HG03045 (cell line): ENCODE measurements around the gene CHAF1B.
"Not testable (repeated sequence)": the region's sequence is repeated elsewhere in the genome, so short reads cannot be mapped to it uniquely, and the experiment has no call there.

Experiments used
- ATAC-seq: cut with Tn5 transposase; IDR thresholded peaks from one replicate; pipeline ENCODE4 v1.9.1; 2021; ENCODE audit warnings: mild to moderate bottlenecking, moderate library complexity; ENCODE audit not compliant: unreplicated experiment

CHAF1B gene

GRCh38 chr21:36388096-36388495, 2.9 kb downstream of the CHAF1B start:
- ATAC-seq, result no peak

GRCh38 chr21:36388835-36389234, 3.6 kb downstream of the CHAF1B start:
- no peak for ATAC-seq

DNA sequence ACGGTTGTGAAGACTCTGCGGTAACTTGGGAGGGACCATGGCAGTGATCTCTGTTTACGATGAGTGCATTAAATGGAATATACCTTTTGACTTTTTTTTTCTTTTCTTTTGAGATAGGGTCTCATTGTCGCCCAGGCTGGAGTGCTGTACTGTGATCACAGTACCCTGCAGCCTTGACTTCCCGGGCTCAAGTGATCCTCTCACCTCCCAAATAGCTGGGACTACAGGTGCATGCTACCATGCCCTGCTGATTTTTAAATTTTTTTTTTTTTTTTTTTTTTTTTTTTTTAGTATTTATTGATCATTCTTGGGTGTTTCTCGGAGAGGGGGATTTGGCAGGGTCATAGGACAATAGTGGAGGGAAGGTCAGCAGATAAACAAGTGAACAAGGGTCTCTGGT, 6.5 kb downstream of the CHAF1B start:
- not testable (repeated sequence) for ATAC-seq

DNA sequence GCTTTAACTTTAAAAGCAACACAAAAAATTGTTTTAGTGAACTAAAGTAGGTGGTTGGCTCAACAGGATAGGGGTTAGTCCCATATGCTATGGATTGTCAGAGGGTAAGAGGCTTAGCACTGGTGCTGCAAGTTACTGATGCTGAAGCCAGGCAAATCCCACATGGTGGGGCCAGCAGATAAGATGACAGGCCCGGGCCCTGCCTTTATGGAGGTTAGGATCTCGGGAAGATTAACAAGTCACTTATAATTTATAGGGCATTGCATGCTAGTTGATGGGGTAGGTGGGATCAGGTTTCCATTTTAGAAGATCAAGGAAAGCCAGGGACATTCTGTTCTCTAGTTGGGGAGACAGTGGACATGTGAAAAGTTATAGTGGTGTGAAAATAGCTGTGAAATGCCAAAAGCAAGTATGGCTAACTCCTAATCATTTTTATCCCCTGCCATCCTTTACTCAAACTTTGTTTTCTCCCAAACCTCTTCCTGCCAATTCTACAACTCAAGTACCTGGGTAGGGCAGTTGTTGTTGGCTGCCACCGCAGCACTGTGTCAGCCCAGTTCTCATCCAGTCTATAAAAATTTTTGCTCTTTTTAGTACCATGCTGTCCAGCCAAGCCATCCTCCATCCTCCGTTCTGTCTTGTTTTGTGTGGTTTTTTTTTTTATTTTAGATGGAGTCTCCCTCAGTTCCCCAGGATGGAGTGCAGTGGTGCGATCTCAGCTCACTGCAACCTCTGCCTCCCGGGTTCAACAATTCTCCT, 10.3 kb downstream of the CHAF1B start:
- ATAC-seq, result no peak

DNA sequence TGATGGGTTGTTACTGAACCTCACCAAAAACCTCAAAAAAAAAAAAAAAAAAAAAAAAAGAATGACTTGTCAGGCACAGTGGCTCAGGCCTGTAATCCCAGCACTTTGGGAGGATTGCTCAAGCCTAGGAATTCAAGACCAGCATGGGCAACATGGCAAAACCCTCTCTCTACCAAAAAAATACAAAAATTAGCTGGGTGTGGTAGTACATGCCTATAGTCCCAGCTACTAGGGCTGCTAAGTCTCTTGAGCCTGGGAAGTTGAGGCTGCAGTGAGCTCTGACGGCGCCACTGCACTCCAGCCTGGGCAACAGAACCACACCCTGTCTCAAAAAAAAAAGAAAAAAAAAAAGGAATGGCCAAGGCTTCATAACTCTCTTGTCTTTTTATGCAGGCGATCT, 11.1 kb downstream of the CHAF1B start:
- ATAC-seq, result no peak

- ATAC-seq, result no peak
Observed at GRCh38 chr21:36396971-36397370, 11.8 kb downstream of the CHAF1B start.

- no peak for ATAC-seq
Observed at GRCh38 chr21:36397606-36398005, 12.4 kb downstream of the CHAF1B start.

GRCh38 chr21:36399736-36400135, 14.5 kb downstream of the CHAF1B start:
- ATAC-seq, result not testable (repeated sequence)

DNA sequence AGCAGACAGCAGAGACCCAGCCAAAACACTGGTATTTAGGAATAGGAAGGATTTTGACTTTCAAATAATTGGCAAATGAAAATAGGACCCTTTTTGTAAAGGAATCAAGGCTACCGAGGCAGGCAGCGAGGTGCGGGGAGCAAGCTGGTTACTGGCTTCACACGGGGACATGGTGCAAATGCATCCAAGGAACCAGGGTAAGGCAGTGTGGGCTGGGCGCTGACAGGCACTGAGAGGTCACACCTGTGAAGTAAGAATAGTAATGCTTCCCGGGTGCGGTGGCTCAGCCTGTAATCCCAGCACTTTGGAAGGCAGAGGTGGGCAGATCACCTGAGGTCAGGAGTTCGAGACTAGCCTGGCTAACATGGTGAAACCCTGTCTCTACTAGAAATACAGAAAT, 15.5 kb downstream of the CHAF1B start:
- no peak for ATAC-seq

DNA sequence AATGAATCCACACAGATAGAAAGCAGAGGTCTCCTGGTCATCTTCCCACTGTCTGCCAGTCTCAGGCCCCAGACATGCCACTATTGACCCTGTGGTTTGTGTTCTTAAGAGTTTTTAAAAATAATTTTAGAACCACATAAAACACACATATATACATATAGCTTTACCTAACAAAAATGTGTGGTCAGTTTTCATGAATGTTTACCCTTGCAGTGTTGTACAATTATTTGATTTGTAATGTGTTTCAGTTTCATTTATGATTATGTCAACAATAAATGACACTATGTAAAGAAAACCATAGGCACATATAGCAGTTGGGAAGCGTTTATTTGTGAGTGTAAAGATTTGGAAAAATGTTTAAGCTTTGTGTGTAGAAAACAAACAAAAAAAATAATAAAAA, 17.1 kb downstream of the CHAF1B start:
- no peak for ATAC-seq

GRCh38 chr21:36403713-36404112, 18.5 kb downstream of the CHAF1B start:
- ATAC-seq, result no peak

- ATAC-seq, result no peak
Observed at GRCh38 chr21:36408568-36408967, 23.4 kb downstream of the CHAF1B start.

- ATAC-seq, result no peak
Observed at GRCh38 chr21:36411301-36411700, 26.1 kb downstream of the CHAF1B start.

- ATAC-seq, result no peak
Observed at GRCh38 chr21:36412916-36413315, 27.7 kb downstream of the CHAF1B start.

GRCh38 chr21:36415375-36415774, 30.2 kb downstream of the CHAF1B start:
- ATAC-seq, result no peak

DNA sequence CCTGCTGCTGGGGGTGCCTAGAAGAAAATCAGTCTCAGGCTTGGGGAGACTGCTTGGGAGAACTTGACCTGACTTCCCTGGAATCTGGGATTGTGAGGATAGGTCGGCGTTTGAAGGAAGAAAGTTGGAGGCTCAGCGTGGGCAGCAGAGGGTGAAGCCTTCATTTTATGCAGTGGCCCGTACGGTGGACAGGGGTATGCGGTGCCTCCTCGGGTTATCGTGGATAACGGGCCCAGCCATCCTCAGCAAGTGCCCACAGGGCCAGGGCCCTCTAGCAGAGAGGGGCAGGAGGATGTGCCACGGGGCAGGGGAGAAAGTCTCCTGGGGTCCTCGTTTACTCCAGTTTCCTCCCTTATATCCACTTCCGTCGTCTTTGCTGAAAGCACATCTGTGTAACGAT, 34.0 kb downstream of the CHAF1B start:
- no peak for ATAC-seq

DNA sequence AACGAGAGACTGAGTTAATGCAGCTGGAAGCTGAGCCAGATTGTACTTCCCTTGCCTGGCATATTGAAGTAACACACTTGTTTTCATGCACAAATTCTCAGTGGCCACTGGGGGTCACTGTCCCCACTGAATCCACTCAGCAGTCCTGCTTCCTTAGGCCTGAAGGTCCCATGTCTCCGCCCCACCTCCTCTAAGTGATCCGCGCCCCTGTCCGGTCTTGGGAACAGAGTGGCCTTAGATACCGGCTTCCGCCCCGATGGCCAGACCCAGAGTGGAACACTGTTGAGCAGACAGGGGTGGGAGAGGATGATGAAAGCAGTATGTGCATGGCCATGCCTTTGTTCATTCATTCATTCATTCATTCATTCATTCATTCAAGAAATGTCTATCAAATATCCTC, 34.8 kb downstream of the CHAF1B start:
- peak; percentile 57 for ATAC-seq

GRCh38 chr21:36420571-36421339, 35.6 kb downstream of the CHAF1B start:
- no peak for ATAC-seq

DNA sequence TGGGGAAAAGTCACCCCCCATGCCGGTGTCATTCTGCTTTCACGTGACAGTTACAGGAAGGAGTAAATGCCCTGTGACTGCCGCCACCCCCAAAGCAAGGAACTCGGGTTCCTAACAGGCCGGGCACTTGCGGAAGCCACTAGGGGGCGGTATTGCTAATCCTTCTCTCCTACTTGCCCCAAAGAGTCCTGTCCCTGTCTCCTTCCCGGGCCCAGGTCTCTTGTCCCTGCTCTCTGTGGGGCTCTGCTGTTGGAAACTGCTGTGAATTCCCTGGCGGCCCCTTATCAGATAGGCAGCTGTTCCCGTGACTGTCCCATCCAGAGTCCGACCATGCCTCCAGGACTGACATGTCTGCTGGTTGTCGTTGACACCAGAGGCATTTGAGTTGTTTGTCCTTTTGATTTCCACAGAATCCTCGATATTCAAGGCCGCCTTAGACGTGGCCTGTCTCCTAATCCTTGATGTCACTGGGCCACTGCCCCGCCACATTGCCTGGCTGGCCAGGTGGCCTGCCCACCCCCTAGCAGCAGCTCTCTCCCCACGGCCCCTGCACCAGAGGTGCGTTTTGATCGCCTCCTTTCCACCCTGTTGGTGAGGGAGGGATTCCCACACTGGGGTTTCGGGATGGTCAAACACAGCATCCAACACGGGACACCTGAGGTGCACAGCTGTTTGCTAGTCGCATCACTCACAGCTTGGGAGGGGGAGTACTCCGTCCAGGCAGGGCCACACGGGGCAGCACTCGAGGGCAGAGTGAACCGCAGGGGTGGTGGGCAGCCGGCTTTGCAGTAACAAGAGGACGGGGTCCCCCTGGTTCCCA, 37.3 kb downstream of the CHAF1B start:
- no peak for ATAC-seq

GRCh38 chr21:36423771-36424433, 38.7 kb downstream of the CHAF1B start:
- no peak for ATAC-seq

DNA sequence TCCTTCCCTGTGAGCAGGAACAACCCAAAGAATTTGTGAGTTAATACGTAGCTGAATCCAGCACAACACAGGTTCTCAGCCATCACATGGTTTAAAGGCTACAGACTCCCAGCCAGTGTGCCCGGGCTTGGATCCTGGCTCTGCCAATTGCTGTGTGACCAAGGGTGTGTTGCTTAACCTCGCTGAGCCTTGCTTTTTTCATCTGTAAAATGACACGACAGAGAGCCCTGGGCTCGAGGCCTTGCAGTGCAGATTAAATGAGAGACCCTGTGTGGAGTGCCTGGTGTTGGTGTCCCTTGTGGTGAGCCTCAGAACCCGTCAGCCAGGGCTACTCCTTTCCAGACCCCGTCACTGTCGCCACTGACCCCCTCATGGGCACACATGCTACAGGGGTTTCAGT, 39.4 kb downstream of the CHAF1B start:
- no peak for ATAC-seq
